GM12878 (cell line): Measurements from ENCODE around the gene GPR21. TPM values are rescaled to one million over a fixed set of nuclear protein-coding genes. Genes with fewer than 3 reads are reported as not detected.

Experiments
- ATAC-seq: fragments of 200-7000 bp; cut with Tn5 transposase; 3 replicates; pipeline ENCODE4 v1.9.1; 2020; ENCODE audit warnings: mild to moderate bottlenecking, moderate library complexity
- BruUV-seq: library from RNA; stranded (reverse); fragments of 400-500 nt; replicated peaks from 2 replicates; lab custom pipeline; 2021; lab: Mats Ljungman, UMichigan
- CTCF ChIA-PET: fragments of 300-600 bp; sonication (Branson Sonifier 250); formaldehyde crosslinking; extraction: SDS; loops from one replicate; lab custom pipeline; 2021; ENCODE audit warnings: inconsistent platforms; lab: Yijun Ruan, JAX
- POLR2A ChIA-PET: fragments of 350-600 bp; formaldehyde crosslinking; extraction: SDS; loops from one replicate; lab custom pipeline; 2021; ENCODE audit warnings: inconsistent platforms; lab: Charles Lee
- RAD21 ChIA-PET: fragments of 300-600 bp; sonication (Branson Sonifier 250); formaldehyde crosslinking; loops from one replicate; lab custom pipeline; 2023; ENCODE audit warnings: antibody characterized with exemption; ENCODE audit not compliant: unreplicated experiment; lab: Charles Lee
- SMC1A ChIA-PET: fragments of 300-600 bp; sonication (Branson Sonifier 250); formaldehyde crosslinking; loops from one replicate; lab custom pipeline; 2023; ENCODE audit not compliant: unreplicated experiment, uncharacterized antibody; lab: Charles Lee
- DNase-seq: peaks from one replicate; pipeline ENCODE4 v3.0.0-alpha.2; 2011; ENCODE audit warnings: low read depth, low spot score
- FAIRE-seq: peaks from 3 replicates; lab custom pipeline; 2011; peaks lifted over from hg19 to GRCh38; lab: Jason Lieb, UNC
- H2AFZ ChIP-seq: 2 replicates; pipeline ENCODE4 v1.6.0; 2011; ENCODE audit warnings: low read depth, low read length, control low read depth; ENCODE audit not compliant: control insufficient read depth
- H3K27ac ChIP-seq: 2 replicates; pipeline ENCODE4 v1.5.1; 2011; ENCODE audit warnings: control low read depth; ENCODE audit not compliant: control insufficient read depth, insufficient read depth
- H3K27me3 ChIP-seq, 2 experiments: replicated peaks in 1 of 2; 2 replicates each; pipeline versions ENCODE4 v1.6.0 to v1.6.1; 2011; ENCODE audit warnings: low read length in 1 of 2; ENCODE audit not compliant: control insufficient read depth in 2 of 2, insufficient read depth in 2 of 2
- H3K36me3 ChIP-seq, 2 experiments: 2 replicates each; pipeline ENCODE4 v1.5.1; 2011; ENCODE audit warnings: low read length in 1 of 2; ENCODE audit not compliant: control insufficient read depth in 2 of 2, insufficient read depth in 2 of 2
- H3K4me1 ChIP-seq: 2 replicates; pipeline ENCODE4 v1.6.1; 2011; ENCODE audit warnings: mild to moderate bottlenecking, low read length, moderate library complexity, mixed read lengths; ENCODE audit not compliant: control insufficient read depth, insufficient read depth
- H3K4me2 ChIP-seq: 2 replicates; pipeline ENCODE4 v1.6.0; 2011; ENCODE audit warnings: control low read depth; ENCODE audit not compliant: control insufficient read depth, insufficient read depth
- H3K4me3 ChIP-seq: fragments of 200-600 bp; sonication (generic); 2 replicates; pipeline ENCODE4 v1.5.1; 2016
- H3K79me2 ChIP-seq: 2 replicates; pipeline ENCODE4 v1.6.0; 2011; ENCODE audit warnings: low read length; ENCODE audit not compliant: control insufficient read depth, insufficient read depth
- H3K9ac ChIP-seq: 2 replicates; pipeline ENCODE4 v1.8.0; 2011; ENCODE audit warnings: low read length, control low read depth, mixed read lengths; ENCODE audit not compliant: control insufficient read depth, insufficient read depth
- H3K9me3 ChIP-seq: replicated peaks from 3 replicates; pipeline ENCODE4 v1.5.1; 2011; ENCODE audit warnings: mild to moderate bottlenecking, low read length; ENCODE audit not compliant: control insufficient read depth, insufficient read depth
- H4K20me1 ChIP-seq: 2 replicates; pipeline ENCODE4 v1.6.0; 2011; ENCODE audit not compliant: control insufficient read depth, insufficient read depth
- CEBPB ChIP-seq, 2 experiments: fragments of 150-350 bp in 1 of 2; IDR thresholded peaks; 2 replicates each; pipeline ENCODE4 v1.6.1; 2012 to 2014; ENCODE audit warnings: low read depth in 2 of 2, low read length in 2 of 2, borderline replicate concordance in 1 of 2, inconsistent platforms in 1 of 2
- CHD2 ChIP-seq: IDR thresholded peaks from 2 replicates; pipeline ENCODE4 v1.6.1; 2011; ENCODE audit warnings: low read depth, low read length, improper control_type of control experiment, borderline replicate concordance
- CUX1 ChIP-seq: IDR thresholded peaks from 2 replicates; pipeline ENCODE4 v1.6.1; 2012; ENCODE audit warnings: improper control_type of control experiment, low read depth, low read length; ENCODE audit not compliant: insufficient replicate concordance
- EP300 ChIP-seq, 2 experiments: fragments of 150-350 bp in 1 of 2; IDR thresholded peaks; 2 replicates each; pipeline ENCODE4 v1.6.1; 2011 to 2012; ENCODE audit warnings: low read depth in 2 of 2, low read length in 2 of 2, borderline replicate concordance in 1 of 2, improper control_type of control experiment in 1 of 2, inconsistent platforms in 1 of 2; ENCODE audit not compliant: control insufficient read depth in 1 of 2
- HCFC1 ChIP-seq: fragments of 150-350 bp; IDR thresholded peaks from 2 replicates; pipeline ENCODE4 v1.6.1; 2014; ENCODE audit warnings: low read length
- IKZF2 ChIP-seq, 2 experiments: fragments of 450-650 bp; IDR thresholded peaks; 2 replicates each; pipeline ENCODE4 v1.6.1; 2017; ENCODE audit warnings: mild to moderate bottlenecking in 2 of 2, moderate library complexity in 2 of 2
- NBN ChIP-seq: fragments of 450-650 bp; IDR thresholded peaks from 2 replicates; pipeline ENCODE4 v1.6.1; 2016
- POLR2AphosphoS5 ChIP-seq: IDR thresholded peaks from 2 replicates; pipeline ENCODE4 v1.6.1; 2011; ENCODE audit warnings: mild to moderate bottlenecking, low read length, inconsistent platforms
- RCOR1 ChIP-seq: conservative IDR thresholded peaks from 2 replicates; pipeline ENCODE4 v1.6.1; 2012; ENCODE audit warnings: low read depth, low read length, improper control_type of control experiment
- WRNIP1 ChIP-seq: IDR thresholded peaks from 2 replicates; pipeline ENCODE4 v1.6.1; 2011; ENCODE audit warnings: low read depth, low read length, improper control_type of control experiment, borderline replicate concordance
- YY1 ChIP-seq: IDR thresholded peaks from 2 replicates; pipeline ENCODE4 v1.6.1; 2011; ENCODE audit warnings: low read depth, mild to moderate bottlenecking, low read length
- ZNF622 ChIP-seq: fragments of 450-650 bp; IDR thresholded peaks from 2 replicates; pipeline ENCODE4 v1.6.1; 2017; ENCODE audit warnings: mild to moderate bottlenecking, inconsistent platforms
- WGBS: methylation state at CpG from one replicate; pipeline ENCODE4 v1.1.6; 2016; ENCODE audit warnings: low lambda C conversion rate; ENCODE audit not compliant: insufficient replicate concordance, insufficient coverage; ENCODE audit errors: missing lambda C conversion rate; 5-methylcytosine and 5-hydroxymethylcytosine counted together
- in situ Hi-C: fragments of 300-500 bp; cut with MboI; formaldehyde crosslinking; loops from 9 replicates; pipeline ENCODE4 v1.14.3; 2018; ENCODE audit warnings: mixed read lengths
- intact Hi-C: fragments of 100-400 bp; cut with micrococcal nuclease; formaldehyde crosslinking; loops from one replicate; pipeline ENCODE4 v1.14.2; 2022; ENCODE audit not compliant: unreplicated experiment
- polyA plus RNA-seq, 11 experiments: library from polyadenylated mRNA; depleted of rRNA in 4 of 11; unstranded in 6 of 11; stranded (reverse) in 5 of 11; fragments of >200 nt; fragmentation: Nextera tagmentation in 4 of 11; fragmentation: Illumina TruSeq in 1 of 11; extraction: Ambion mirVana in 4 of 11; extraction: Trizol in 1 of 11; gene quantifications; 1 replicate in 1 of 11; 2 replicates in 10 of 11; pipeline versions ENCODE4 v1.2.1 to v1.2.3, GENCODE V29; 2011 to 2016; ENCODE audit warnings: inconsistent platforms in 2 of 11, missing spikeins in 2 of 11, low read depth in 1 of 11
- total RNA-seq, 4 experiments: library from RNA; depleted of rRNA in 3 of 4; stranded (reverse); fragments of >200 nt in 3 of 4; fragmentation: Illumina TruSeq in 1 of 4; extraction: Trizol in 1 of 4; gene quantifications; 2 replicates each; pipeline versions ENCODE4 v1.2.1 to v1.2.3, GENCODE V29; 2013 to 2021
- TF ChIP-seq, protein P1 (sequence below): fragments of 450-650 bp; IDR thresholded peaks from 2 replicates; pipeline ENCODE4 v1.6.1; 2017; ENCODE audit warnings: mild to moderate bottlenecking, low read depth, inconsistent platforms; ENCODE audit not compliant: poor library complexity, severe bottlenecking

GPR21 gene
- total and polyA plus RNA-seq, 10 of the 15 experiments (the other 5 are each of a cell fraction or from before 2014, with no cell fraction given), result 0.09 to 1.9 (median 0.57) TPM; not detected in 4

DNA sequence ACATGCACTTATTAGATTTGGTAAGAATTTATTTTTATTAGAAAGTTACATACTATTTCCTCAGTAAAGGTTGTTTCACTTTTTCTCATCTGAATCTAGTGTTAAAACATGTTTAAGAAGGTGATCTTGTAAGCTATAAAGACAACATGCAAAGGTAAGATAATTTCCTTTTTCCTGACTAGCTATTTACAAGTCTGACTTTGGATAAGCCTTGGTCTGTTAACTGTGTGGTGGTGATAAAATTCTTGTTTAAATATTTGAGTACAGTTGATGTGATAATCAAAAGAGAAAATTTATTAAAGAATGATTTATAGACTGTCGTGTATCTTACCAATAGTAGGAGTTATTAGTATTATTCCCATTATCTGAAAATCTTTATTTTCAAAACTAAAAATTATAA lies 36.9 kb upstream of the GPR21 start:
- Histone ChIP-seq H3K4me2 (no peak overlapping the region), H3K4me3 (no peak overlapping the region), H2AFZ (no peak overlapping the region), H4K20me1 (no peaks in the 10 kb centered on the region), H3K27ac (no peak overlapping the region), H3K79me2 (no peaks in the 10 kb centered on the region), H3K27me3 (no peaks in the 10 kb centered on the region), H3K36me3 (peaks cover 0 to 9% of the 10 kb centered on the region in 2 experiments; a peak in 3 of 4 replicates), H3K4me1 (no peaks in the 10 kb centered on the region), H3K9ac (no peak overlapping the region), H3K9me3 (no peaks in the 10 kb centered on the region)
- FAIRE-seq, result no peak
- ChIA-PET RAD21 (interaction anchor here (1.0 to 2.2 kb wide), 4 partner anchors 93 to 353 kb away, joined by 3 to 8 read pairs (median 4); partner anchors contain the start of gene PDCL), POLR2A (interaction anchor here (0.5 kb wide), 1 partner anchor 172 kb away, joined by 3 read pairs; no protein-coding TSS in a partner anchor), CTCF (interaction anchor here (0.7 to 2.4 kb wide), 4 partner anchors 16 to 353 kb away, joined by 3 to 13 read pairs (median 3); no protein-coding TSS in a partner anchor), SMC1A (interaction anchor here (0.6 to 1.5 kb wide), 5 partner anchors 24 to 353 kb away, joined by 3 read pairs; no protein-coding TSS in a partner anchor)
- intact Hi-C loops, result loop anchor here (10.0 kb wide), 2 partner anchors 358 to 532 kb away; partner anchors contain the start of gene CRB2
- in situ Hi-C loops, result no loop called here
- WGBS, result 100% methylated on average over 1 of the region's 1 CpG
- no TSS peak for BruUV-seq
- TF ChIP-seq ZNF622 (no peak), POLR2AphosphoS5 (no peak), RCOR1 (no peak), IKZF2 (IDR thresholded peaks at IDR 0.05) (no peak), EP300 (IDR thresholded peaks at IDR 0.05; ENCODE audit: borderline replicate concordance in 1 of 2, control insufficient read depth in 1 of 2, low read depth in 2 of 2, low read length in 2 of 2) (no peak), WRNIP1 (no peak), CEBPB (IDR thresholded peaks at IDR 0.05; ENCODE audit: borderline replicate concordance in 1 of 2, low read depth in 2 of 2, low read length in 2 of 2) (no peak), YY1 (no peak), CUX1 (no peak), NBN (no peak), HCFC1 (no peak), CHD2 (no peak)
- TF ChIP-seq, protein P1, sequence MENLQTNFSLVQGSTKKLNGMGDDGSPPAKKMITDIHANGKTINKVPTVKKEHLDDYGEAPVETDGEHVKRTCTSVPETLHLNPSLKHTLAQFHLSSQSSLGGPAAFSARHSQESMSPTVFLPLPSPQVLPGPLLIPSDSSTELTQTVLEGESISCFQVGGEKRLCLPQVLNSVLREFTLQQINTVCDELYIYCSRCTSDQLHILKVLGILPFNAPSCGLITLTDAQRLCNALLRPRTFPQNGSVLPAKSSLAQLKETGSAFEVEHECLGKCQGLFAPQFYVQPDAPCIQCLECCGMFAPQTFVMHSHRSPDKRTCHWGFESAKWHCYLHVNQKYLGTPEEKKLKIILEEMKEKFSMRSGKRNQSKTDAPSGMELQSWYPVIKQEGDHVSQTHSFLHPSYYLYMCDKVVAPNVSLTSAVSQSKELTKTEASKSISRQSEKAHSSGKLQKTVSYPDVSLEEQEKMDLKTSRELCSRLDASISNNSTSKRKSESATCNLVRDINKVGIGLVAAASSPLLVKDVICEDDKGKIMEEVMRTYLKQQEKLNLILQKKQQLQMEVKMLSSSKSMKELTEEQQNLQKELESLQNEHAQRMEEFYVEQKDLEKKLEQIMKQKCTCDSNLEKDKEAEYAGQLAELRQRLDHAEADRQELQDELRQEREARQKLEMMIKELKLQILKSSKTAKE, result no peak
- ATAC-seq, result no peak
- no peak for DNase-seq
